Caki2 (cell line): Measurements from ENCODE around the gene TACC3. TPM values are rescaled to one million over a fixed set of nuclear protein-coding genes. Genes with fewer than 3 reads are reported as not detected.
A peak's percentile ranks its signal among the peaks of the same experiment; 100 is the strongest.

Experiments
- DNase-seq: peaks from one replicate; pipeline ENCODE4 v3.0.0-alpha.2; 2015; ENCODE audit warnings: low read depth
- in situ Hi-C: cut with HindIII; loops from 2 replicates; pipeline ENCODE4 v1.10.0; 2016; ENCODE audit warnings: low sequenced_read_pairs, low pct_unique_long_range_greater_than_20kb, mixed read lengths
- total RNA-seq: library from RNA; depleted of rRNA; stranded (reverse); fragments of >200 nt; shearing (Covaris generic); gene quantifications from 2 replicates; pipeline ENCODE4 v1.2.3, GENCODE V29; 2014; ENCODE audit warnings: low replicate concordance

The TACC3 gene
- total RNA-seq, 1 experiment from 2014 or later: 111 TPM

- in situ Hi-C loops: no loop called here
- no peak for DNase-seq
Observed at GRCh38 chr4:1738410-1738809, 17.1 kb downstream of the TACC3 start.

- in situ Hi-C loops: no loop called here
- no peak for DNase-seq
Observed at GRCh38 chr4:1739358-1739757, 18.0 kb downstream of the TACC3 start.

DNA sequence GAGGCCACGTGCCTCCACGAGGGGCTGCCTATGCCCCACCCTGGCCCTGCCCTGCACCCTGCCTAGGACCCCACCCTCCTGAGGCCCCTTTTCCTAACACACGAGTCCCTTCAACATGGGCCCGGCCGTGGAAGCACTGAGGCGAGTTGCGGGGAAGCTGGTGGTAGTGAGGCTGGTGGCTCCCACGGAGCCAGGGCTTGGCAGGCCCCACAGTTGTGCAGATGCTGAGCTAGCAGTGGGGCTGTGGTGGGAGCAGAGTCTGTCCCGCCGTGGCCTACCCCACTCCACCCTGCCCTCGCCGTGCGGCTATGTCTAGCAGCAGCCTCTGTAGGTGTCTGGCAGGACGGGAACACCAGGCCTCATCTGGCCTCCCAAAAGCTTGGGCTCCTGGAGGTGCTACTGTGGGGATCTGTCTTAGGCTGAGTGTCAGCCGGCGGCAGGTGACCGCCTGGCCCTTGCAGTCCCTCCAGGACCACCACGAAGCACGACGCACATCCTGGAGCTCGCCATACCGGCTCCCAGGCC lies 18.8 kb downstream of the TACC3 start:
- no peak for DNase-seq
- in situ Hi-C loops: no loop called here

GRCh38 chr4:1741208-1741607 lies 19.9 kb downstream of the TACC3 start:
- DNase-seq: no peak
- in situ Hi-C loops: no loop called here

DNA sequence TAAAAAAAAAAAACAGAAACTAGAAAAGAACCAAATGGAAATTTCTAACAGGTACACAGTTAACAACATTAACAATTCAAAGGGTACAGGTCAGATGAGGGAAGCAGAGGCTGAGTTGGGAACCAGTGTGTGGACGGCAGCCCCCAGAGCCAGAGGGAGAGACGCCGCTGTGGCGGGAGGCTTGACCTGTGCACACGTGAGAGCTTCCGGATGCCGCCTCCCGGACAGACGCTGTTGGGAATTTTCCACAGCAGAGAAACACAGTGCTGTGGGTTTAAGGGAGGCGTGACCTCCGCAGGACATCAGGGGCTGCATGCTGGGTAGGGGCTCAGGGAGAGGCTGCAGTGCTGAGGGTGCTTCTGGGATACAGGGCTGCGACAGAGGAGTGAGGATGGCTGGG lies 22.2 kb downstream of the TACC3 start:
- in situ Hi-C loops: no loop called here
- DNase-seq: no peak

DNA sequence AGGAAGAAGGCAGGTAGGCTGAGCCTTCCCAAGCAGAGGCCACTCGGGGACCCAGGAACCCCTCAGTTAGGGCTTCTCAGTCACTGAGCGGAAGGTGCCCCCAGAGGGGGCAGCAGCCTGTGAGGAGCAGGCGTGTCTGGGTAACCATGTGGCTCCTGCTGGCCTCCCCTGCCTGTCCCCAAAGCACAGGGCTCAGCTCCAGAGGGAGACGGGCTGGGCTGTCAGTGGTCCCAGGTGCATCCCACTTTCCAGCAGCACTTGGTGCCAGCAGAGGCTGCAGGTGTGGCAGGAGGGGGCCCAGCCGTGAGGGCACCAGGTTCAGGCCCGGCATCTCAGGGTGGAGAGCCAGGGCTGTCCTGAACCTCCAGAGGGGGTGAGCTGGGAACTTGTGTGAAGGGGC lies 22.7 kb downstream of the TACC3 start:
- in situ Hi-C loops: no loop called here
- no peak for DNase-seq

DNA sequence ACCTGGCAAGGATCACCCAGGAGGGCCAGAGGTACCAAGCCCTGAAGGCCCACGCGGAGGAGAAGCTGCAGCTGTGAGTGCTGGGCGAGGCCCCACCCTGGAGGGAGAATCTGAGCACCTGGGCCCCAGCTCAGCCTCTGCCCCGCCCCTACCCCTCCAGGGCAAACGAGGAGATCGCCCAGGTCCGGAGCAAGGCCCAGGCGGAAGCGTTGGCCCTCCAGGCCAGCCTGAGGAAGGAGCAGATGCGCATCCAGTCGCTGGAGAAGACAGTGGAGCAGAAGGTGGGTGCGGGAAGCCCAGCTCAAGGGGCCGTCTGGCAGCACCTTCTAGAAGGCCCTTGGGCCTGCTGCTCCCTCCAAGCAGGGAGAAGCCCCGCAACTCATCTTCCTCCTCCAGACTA lies 23.2 kb downstream of the TACC3 start:
- in situ Hi-C loops: no loop called here
- DNase-seq: no peak

GRCh38 chr4:1745165-1745564 lies 23.8 kb downstream of the TACC3 start:
- DNase-seq: no peak
- in situ Hi-C loops: no loop called here

DNA sequence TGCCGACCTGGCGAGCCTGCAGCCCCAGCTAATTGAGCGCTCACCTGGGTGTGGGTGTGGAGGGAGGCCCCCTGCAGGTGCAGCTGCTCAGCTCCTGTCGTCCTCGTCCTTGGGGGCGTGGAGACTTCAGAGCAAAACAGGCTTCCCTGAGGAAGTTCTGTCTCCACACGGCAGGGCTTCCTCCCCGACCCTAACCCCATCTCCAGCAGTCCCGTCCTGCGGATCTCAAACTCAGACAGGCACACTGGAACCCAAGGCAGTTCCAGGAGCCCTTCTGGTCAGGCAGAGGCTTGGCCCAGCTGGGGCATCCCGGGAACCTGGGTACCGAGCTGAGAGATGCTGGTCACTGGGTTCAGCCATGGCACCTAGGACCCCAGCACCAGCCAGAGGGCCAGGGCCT lies 24.4 kb downstream of the TACC3 start:
- no peak for DNase-seq
- in situ Hi-C loops: no loop called here

GRCh38 chr4:1746265-1746691 lies 25.0 kb downstream of the TACC3 start:
- no peak for DNase-seq
- in situ Hi-C loops: no loop called here

DNA sequence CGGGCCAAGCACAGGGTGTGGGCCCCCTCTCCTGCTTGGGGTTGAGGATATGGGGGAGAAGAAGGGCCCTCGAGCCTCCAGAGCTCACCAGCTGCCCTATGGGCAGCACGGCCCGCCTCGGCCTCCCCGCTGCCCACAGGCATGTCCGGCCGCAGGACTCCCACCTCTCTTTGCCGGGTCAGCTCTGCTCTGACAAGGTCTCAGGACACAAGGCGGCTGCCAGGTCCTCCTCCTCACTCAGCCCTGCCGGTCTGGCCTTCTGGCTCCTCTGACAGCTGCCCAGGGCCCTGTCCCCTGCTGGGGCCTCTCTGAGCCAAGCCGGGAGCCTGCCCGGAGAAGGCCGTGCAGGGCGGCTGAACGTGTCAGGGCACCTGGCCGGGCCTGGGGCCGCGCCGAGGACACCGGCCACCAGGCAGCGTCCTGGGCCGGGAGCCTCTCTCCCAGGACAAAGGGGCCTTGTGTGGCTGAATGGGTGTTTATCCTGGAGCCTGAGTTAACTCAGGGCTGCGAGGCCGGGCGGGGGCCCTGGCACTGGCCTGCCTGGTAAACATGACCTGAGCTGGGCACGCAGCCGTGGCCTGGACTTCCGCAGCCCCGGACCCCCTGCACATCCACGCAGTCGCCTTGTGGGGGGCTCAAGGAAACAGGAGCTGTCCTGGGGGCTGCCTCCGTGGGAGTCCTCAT lies 25.7 kb downstream of the TACC3 start:
- in situ Hi-C loops: no loop called here
- DNase-seq: no peak

DNA sequence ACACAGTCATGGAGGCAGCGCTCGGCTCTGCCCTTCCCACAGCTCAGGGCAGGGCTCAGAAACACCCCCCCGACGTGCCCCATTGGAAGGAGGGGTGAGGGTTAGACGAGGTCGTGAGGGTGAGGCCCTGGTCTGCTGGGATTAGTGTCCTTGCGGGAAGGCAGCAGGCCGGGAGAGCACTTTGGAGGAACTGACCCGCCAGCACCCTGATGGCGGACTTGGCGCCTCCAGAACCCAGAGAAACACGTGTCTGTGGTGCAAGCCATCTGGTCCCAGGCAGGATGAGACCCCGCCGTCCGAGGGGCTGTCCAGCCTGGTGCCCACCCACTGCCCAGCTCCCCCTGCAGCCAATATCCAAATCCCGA lies 26.3 kb downstream of the TACC3 start:
- in situ Hi-C loops: no loop called here
- DNase-seq: no peak

GRCh38 chr4:1748465-1748995 lies 27.2 kb downstream of the TACC3 start:
- peak; percentile 37 for DNase-seq
- in situ Hi-C loops: no loop called here

GRCh38 chr4:1749370-1749769 lies 28.0 kb downstream of the TACC3 start:
- no peak for DNase-seq
- in situ Hi-C loops: no loop called here

DNA sequence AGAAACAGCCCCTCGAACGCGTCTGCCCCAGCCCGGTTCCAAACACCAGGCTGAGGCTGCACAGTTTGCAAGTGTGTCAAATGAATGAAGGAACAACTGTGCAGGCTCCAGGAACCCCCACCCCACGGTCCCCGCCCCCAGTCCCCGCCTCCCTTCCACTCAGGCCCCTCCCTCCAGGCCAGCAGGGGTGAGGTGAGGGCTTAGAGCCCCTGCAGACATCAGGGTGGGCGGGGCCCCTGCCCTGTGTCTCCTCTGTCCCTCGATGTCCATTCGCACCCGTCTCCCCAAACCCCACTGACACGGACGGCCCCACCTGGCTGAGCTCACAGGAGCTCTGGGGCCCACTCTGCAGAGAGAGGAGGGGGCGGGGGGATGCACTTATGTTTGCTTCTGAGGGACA lies 28.5 kb downstream of the TACC3 start:
- in situ Hi-C loops: no loop called here
- no peak for DNase-seq

GRCh38 chr4:1750381-1751154 lies 29.2 kb downstream of the TACC3 start:
- DNase-seq: no peak
- in situ Hi-C loops: no loop called here

DNA sequence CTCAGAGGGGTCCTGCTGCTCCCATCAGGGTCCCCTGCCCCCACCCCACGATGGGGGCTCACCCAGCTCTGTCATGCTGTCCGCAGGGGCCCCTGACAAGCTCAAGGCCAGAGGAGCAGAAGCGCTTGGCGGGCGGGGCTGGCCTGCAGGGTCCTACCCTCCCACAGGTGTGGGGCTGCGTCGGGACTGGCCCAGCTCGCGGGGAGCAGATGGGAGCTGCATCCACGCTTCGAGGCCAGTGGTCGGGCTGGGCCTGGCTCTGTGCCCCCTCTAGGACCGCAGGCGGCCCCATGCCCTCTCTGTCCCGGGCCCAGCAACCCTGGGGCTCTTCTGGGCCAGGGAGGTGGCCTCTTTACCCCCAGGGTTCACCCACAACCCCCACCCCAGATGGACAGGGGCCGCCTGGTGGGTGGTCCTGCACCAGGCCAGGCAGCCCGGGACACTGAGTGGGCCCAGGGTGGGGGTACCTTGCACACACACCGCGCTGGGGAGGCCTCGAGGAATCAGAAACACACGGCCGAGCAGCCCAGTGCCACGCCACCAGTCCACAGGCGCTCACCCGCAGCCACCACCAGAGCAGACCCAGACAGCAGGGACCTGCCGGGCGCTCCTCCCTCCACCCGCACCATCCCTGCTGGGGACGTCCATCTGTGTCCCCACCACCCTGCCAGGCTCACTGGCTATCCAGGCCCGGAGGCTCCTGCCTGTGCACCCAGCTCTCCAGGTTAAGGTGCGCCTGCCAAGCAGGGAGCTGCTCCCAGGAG lies 30.0 kb downstream of the TACC3 start:
- no peak for DNase-seq
- in situ Hi-C loops: no loop called here

DNA sequence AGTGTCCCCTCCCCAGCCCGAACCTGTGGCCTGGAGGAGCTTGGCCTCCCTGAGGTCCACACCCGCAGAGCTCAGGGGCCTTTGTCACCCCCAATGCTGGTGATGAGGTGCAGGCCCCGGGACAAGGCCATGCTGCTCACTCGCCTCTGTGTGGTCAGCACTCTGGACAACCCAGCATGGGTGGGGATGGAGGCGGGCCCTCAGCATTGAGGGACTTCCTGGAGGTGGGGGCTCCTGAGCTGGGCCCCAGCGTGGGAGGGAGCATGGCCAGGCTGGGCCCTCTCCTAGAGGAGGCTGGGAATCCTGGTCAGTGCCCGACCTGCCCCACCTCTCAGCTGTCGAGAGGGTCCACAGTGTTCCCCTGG lies 30.6 kb downstream of the TACC3 start:
- DNase-seq: no peak
- in situ Hi-C loops: no loop called here
